B cell (primary cell): ENCODE measurements around the gene TMEM185B.

Experiments
- CTCF ChIP-seq: fragments of 200-600 bp; IDR thresholded peaks from one replicate; pipeline ENCODE4 v1.8.0; 2022; ENCODE audit warnings: antibody characterized with exemption, mild to moderate bottlenecking
- EZH2 ChIP-seq: IDR thresholded peaks from 2 replicates; pipeline ENCODE4 v1.6.1; 2012; ENCODE audit warnings: borderline replicate concordance, low read depth, mild to moderate bottlenecking, moderate library complexity, low read length; ENCODE audit not compliant: insufficient read depth, poor library complexity, severe bottlenecking

DNA sequence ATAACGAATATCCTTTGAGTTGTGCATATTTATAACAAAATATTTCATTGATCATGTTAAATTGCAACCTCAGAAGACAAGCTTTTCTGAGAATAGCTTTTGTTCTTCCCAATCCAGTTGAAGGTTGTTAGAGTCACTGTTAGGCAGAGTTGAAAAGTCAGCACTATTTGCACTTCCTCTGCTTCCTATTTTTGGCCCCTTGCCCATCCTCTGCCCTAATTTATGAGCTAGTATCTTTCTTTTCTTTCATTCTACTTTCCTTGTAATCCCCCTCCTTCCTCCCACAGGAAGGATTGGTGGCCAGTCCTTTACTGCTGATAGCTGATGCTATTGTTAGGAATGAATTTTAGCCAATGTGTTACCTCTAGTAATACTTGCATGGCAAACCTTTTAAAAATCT lies 34.3 kb upstream of the TMEM185B start:
- no peak for TF ChIP-seq CTCF
- TF ChIP-seq EZH2, result no peak
